Measurements from ENCODE around the gene NR4A1. TPM values are rescaled to one million over a fixed set of nuclear protein-coding genes. Genes with fewer than 3 reads are reported as not detected.

NR4A1 gene
- 11.7 and 26.9 TPM in 2 replicates for total RNA-seq (2014; rRNA removed; shearing (Covaris generic); ENCODE audit: low replicate concordance)

GRCh38 chr12:52050758-52051541, at the start of gene NR4A1:
TSS of gene NR4A1 (plus strand) at chr12:52051442. CDS start at chr12:52054329, 2,887 bp downstream.
- Histone ChIP-seq H3K4me2 (ENCODE audit: low read depth, low read length, poor library complexity, severe bottlenecking) (peak within 1 kb of the TSS; percentile 85), H3K9ac (ENCODE audit: low read length) (peak within 1 kb of the TSS; percentile 76)

DNA sequence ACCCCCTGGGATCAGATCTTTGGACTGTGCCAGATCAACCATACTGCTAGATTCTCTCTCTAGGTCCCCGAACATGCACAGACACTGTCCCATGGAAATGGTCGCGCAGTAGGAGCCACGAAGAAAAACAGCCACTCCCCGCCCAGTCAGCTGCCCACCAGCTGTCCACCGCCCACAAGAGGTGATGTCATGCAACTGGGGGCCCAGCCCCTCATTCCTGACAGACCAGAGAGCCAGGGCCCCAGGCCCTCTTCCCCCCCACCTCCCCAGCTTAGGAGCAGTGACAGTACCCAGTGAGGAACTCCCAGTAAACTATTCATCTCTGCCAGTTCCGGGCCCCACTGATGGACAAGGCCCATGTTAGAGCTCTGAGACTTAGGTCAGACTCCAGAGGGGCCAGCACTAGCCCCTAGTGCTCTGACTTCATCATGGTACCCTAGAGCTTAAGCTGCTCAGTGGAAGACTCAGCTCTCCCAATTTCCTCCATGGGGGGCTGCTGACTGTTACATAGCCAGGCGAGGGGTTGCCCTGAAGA, 48.2 kb upstream of the NR4A1 start:
- Histone ChIP-seq H3K9me3 (ENCODE audit: low read length) (no peaks in the 10 kb centered on the region), H3K9ac (ENCODE audit: low read length) (no peak overlapping the region), H2AFZ (ENCODE audit: low read length) (no peak overlapping the region), H4K20me1 (ENCODE audit: insufficient read depth, low read depth, low read length) (no peaks in the 10 kb centered on the region), H3K4me1 (ENCODE audit: low read length) (peaks cover 18% of the 10 kb centered on the region), H3K36me3 (ENCODE audit: insufficient read depth, low read length) (no peaks in the 10 kb centered on the region), H3K4me3 (ENCODE audit: low read length) (no peak overlapping the region), H3K27me3 (ENCODE audit: low read length) (no peaks in the 10 kb centered on the region), H3K9me2 (replicated peaks; ENCODE audit: insufficient read depth, low read length) (no peaks in the 10 kb centered on the region), H3K4me2 (ENCODE audit: low read depth, low read length, poor library complexity, severe bottlenecking) (no peak overlapping the region), H3K79me2 (ENCODE audit: low read length) (no peaks in the 10 kb centered on the region), H3K27ac (ENCODE audit: low read length) (no peak overlapping the region)
- no peak for DNase-seq

More at GRCh38 chr12:52050758-52051541, at the start of gene NR4A1:
- peak within 1 kb of the TSS; percentile 75; the same call in 1 of the 2 replicates for H2AFZ ChIP-seq (ENCODE audit: low read length)
- H3K79me2 ChIP-seq (ENCODE audit: low read length) = no peaks in the 10 kb centered on the region
- peaks cover 7% of the 10 kb centered on the region; the same call in 1 of the 2 replicates for H4K20me1 ChIP-seq (ENCODE audit: insufficient read depth, low read depth, low read length)
- H3K4me1 ChIP-seq (ENCODE audit: low read length) = peaks cover 37% of the 10 kb centered on the region
- no peaks in the 10 kb centered on the region for H3K9me2 ChIP-seq (replicated peaks; ENCODE audit: insufficient read depth, low read length)
- no peaks in the 10 kb centered on the region for H3K27me3 ChIP-seq (ENCODE audit: low read length)
- peak within 1 kb of the TSS; percentile 16; the same call in 1 of the 2 replicates for H3K27ac ChIP-seq (ENCODE audit: low read length)
- no peaks in the 10 kb centered on the region for H3K36me3 ChIP-seq (ENCODE audit: insufficient read depth, low read length)
- peak; percentile 97 for DNase-seq
- peak within 1 kb of the TSS; percentile 72 for H3K4me3 ChIP-seq (ENCODE audit: low read length)
- H3K9me3 ChIP-seq (ENCODE audit: low read length) = no peaks in the 10 kb centered on the region

DNA sequence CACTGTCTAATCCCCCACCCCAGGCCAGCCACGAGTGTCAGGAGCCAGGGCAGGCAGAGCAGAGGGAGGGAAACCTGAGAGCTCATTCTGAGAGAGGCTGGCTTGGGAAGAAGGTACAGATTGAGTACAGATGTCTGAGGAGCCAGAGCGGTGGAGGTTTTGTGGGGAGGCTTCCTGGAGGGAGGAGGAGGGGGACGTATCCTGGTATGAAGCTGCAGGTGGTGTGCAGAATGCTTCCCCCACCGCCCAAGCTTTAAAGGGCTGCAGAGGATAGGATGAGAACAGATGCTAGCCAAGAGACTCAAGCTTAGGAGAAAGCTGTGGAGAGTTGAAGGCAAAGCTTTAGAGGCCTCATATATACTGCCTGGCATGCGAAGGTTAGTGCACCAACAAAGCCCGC, 47.7 kb upstream of the NR4A1 start:
- peaks cover 18% of the 10 kb centered on the region for H3K4me1 ChIP-seq (ENCODE audit: low read length)
- no peak overlapping the region for H3K4me3 ChIP-seq (ENCODE audit: low read length)
- no peaks in the 10 kb centered on the region for H3K36me3 ChIP-seq (ENCODE audit: insufficient read depth, low read length)
- no peak overlapping the region for H3K27ac ChIP-seq (ENCODE audit: low read length)
- no peak for DNase-seq
- no peaks in the 10 kb centered on the region for H3K27me3 ChIP-seq (ENCODE audit: low read length)
- H3K79me2 ChIP-seq (ENCODE audit: low read length) = no peaks in the 10 kb centered on the region
- no peaks in the 10 kb centered on the region for H4K20me1 ChIP-seq (ENCODE audit: insufficient read depth, low read depth, low read length)
- H3K9me3 ChIP-seq (ENCODE audit: low read length) = no peaks in the 10 kb centered on the region
- no peak overlapping the region for H3K9ac ChIP-seq (ENCODE audit: low read length)
- H3K9me2 ChIP-seq (replicated peaks; ENCODE audit: insufficient read depth, low read length) = no peaks in the 10 kb centered on the region
- H3K4me2 ChIP-seq (ENCODE audit: low read depth, low read length, poor library complexity, severe bottlenecking) = no peak overlapping the region
- H2AFZ ChIP-seq (ENCODE audit: low read length) = no peak overlapping the region

GRCh38 chr12:52004042-52004648, 47.1 kb upstream of the NR4A1 start:
- Histone ChIP-seq H3K27ac (ENCODE audit: low read length) (no peak overlapping the region), H3K9ac (ENCODE audit: low read length) (no peak overlapping the region), H3K4me1 (ENCODE audit: low read length) (peaks cover 24% of the 10 kb centered on the region), H3K79me2 (ENCODE audit: low read length) (no peaks in the 10 kb centered on the region), H2AFZ (ENCODE audit: low read length) (no peak overlapping the region), H3K4me2 (ENCODE audit: low read depth, low read length, poor library complexity, severe bottlenecking) (no peak overlapping the region), H3K4me3 (ENCODE audit: low read length) (no peak overlapping the region), H3K36me3 (ENCODE audit: insufficient read depth, low read length) (no peaks in the 10 kb centered on the region), H4K20me1 (ENCODE audit: insufficient read depth, low read depth, low read length) (no peaks in the 10 kb centered on the region), H3K9me2 (replicated peaks; ENCODE audit: insufficient read depth, low read length) (no peaks in the 10 kb centered on the region), H3K27me3 (ENCODE audit: low read length) (no peaks in the 10 kb centered on the region), H3K9me3 (ENCODE audit: low read length) (no peaks in the 10 kb centered on the region)
- DNase-seq = no peak

DNA sequence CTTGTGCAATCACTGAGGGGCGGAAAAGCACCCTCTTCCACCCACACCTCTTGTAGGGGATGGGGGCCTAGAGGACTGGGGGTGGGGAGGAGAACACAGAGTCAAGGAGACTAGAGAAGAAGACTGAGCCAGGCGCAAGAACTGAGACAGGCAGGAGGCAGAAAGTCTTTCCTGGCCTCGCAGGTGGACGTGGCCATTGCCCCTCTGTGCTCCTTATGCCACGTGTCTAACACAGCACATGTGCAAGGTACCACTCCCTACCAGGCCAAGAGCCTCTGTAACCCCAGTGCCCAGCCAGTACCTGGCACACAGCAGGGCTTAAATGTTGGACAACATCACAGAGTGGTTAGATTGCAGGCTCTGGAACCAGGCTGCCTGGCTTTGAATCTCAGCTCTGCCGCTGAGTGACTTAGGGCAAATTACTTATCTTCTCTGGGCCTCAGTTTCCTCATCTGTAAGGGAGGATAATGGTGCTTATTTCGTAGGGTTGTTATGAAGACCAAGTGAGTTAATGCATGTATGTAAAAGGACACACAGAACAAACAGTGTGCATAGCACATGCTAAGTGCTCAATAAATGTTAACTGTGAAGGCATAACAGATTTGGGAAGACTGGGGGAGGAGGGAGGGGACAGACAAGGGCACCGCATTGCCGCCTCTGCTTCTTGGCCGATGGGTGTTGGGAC, 45.9 kb upstream of the NR4A1 start:
- peaks cover 26% of the 10 kb centered on the region for H3K4me1 ChIP-seq (ENCODE audit: low read length)
- no peak overlapping the region for H3K27ac ChIP-seq (ENCODE audit: low read length)
- H3K79me2 ChIP-seq (ENCODE audit: low read length) = no peaks in the 10 kb centered on the region
- no peak overlapping the region for H3K4me2 ChIP-seq (ENCODE audit: low read depth, low read length, poor library complexity, severe bottlenecking)
- DNase-seq = no peak
- H2AFZ ChIP-seq (ENCODE audit: low read length) = no peak overlapping the region
- no peaks in the 10 kb centered on the region for H3K27me3 ChIP-seq (ENCODE audit: low read length)
- no peaks in the 10 kb centered on the region for H3K9me2 ChIP-seq (replicated peaks; ENCODE audit: insufficient read depth, low read length)
- no peaks in the 10 kb centered on the region for H3K36me3 ChIP-seq (ENCODE audit: insufficient read depth, low read length)
- no peaks in the 10 kb centered on the region for H3K9me3 ChIP-seq (ENCODE audit: low read length)
- no peak overlapping the region for H3K9ac ChIP-seq (ENCODE audit: low read length)
- no peak overlapping the region for H3K4me3 ChIP-seq (ENCODE audit: low read length)
- H4K20me1 ChIP-seq (ENCODE audit: insufficient read depth, low read depth, low read length) = no peaks in the 10 kb centered on the region

DNA sequence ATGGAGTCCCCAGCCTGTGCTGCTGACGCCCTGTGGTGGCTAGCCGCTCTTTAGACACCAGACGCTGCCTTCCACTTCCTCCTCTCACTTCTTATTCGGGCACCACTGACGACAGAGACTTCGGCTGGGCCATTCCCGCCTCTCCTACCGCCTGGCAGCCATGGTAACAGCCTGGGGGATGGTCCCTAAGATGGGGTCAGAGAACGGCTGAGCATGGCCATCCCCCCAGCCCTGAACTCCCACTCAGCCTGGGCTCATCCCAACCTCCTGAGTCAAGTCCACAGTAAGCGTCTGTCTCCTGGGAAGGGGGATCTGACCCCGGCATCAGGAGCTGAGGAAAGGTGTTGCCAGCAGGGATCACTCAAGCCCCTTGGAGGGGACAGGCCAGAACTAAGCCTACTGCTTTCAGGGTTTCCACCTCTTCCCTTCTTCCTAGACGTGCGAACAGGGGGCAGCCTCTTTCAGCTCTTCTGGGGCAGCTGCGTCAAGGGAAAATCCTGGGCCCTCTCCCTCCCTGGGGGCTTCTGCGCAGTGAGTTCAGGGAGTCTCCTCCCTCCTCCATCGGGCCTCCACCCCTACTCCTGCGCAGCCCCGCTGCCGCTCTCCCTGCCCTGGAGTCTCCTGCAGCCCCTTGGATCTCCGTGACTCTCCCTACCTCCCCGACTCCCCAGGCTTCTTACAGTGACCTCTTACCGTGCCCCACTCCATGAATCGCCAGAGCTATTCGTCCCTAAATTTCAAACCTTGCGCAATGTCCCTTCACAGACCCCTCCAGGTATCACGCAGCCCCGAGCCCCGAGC, 45.1 kb upstream of the NR4A1 start:
- Histone ChIP-seq H3K4me2 (ENCODE audit: low read depth, low read length, poor library complexity, severe bottlenecking) (peak overlapping the region; percentile 22), H3K9me2 (replicated peaks; ENCODE audit: insufficient read depth, low read length) (no peaks in the 10 kb centered on the region), H2AFZ (ENCODE audit: low read length) (no peak overlapping the region), H3K4me3 (ENCODE audit: low read length) (no peak overlapping the region), H3K9me3 (ENCODE audit: low read length) (no peaks in the 10 kb centered on the region), H3K36me3 (ENCODE audit: insufficient read depth, low read length) (no peaks in the 10 kb centered on the region), H3K27me3 (ENCODE audit: low read length) (no peaks in the 10 kb centered on the region), H3K9ac (ENCODE audit: low read length) (no peak overlapping the region), H3K27ac (ENCODE audit: low read length) (no peak overlapping the region), H3K4me1 (ENCODE audit: low read length) (peaks cover 26% of the 10 kb centered on the region), H4K20me1 (ENCODE audit: insufficient read depth, low read depth, low read length) (no peaks in the 10 kb centered on the region), H3K79me2 (ENCODE audit: low read length) (no peaks in the 10 kb centered on the region)
- DNase-seq = peak; percentile 73

DNA sequence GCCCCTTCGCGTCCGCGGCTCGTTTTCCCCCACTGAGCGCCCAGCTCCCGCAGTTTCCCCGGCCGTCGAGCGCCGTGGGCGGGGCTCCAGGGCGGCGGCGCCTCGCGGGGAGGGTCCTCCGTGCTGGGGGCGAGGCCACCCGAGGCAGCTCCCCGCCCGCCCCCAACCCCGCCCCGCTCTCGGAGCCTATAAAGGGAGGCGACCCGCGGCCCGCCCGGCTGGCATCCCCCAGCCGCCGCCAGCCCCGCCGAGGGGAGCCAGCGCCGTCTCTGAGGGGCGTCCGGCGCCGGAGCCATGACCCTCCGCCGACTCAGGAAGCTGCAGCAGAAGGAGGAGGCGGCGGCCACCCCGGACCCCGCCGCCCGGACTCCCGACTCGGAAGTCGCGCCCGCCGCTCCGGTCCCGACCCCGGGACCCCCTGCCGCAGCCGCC, 44.5 kb upstream of the NR4A1 start, which contains the start of gene TAMALIN:
TAMALIN (plus strand) TSS at position 221 of the 432 bp plus-strand sequence; CDS start at position 295, 74 bp downstream.
- no peaks in the 10 kb centered on the region for H3K36me3 ChIP-seq (ENCODE audit: insufficient read depth, low read length)
- H3K9me3 ChIP-seq (ENCODE audit: low read length) = no peaks in the 10 kb centered on the region
- no peaks in the 10 kb centered on the region for H4K20me1 ChIP-seq (ENCODE audit: insufficient read depth, low read depth, low read length)
- H3K4me1 ChIP-seq (ENCODE audit: low read length) = peaks cover 26% of the 10 kb centered on the region
- no peaks in the 10 kb centered on the region for H3K79me2 ChIP-seq (ENCODE audit: low read length)
- no peak within 1 kb of the TSS for H3K4me3 ChIP-seq (ENCODE audit: low read length)
- H3K27me3 ChIP-seq (ENCODE audit: low read length) = no peaks in the 10 kb centered on the region
- H3K9me2 ChIP-seq (replicated peaks; ENCODE audit: insufficient read depth, low read length) = no peaks in the 10 kb centered on the region
- H3K27ac ChIP-seq (ENCODE audit: low read length) = no peak within 1 kb of the TSS
- no peak within 1 kb of the TSS for H3K9ac ChIP-seq (ENCODE audit: low read length)
- H2AFZ ChIP-seq (ENCODE audit: low read length) = no peak within 1 kb of the TSS
- no peak for DNase-seq
- H3K4me2 ChIP-seq (ENCODE audit: low read depth, low read length, poor library complexity, severe bottlenecking) = peak within 1 kb of the TSS; percentile 22

All from Karpas-422 (cell line).